Natural killer cell (primary cell): ENCODE data around the gene CHST4. TPM values are rescaled to one million over a fixed set of nuclear protein-coding genes. Genes with fewer than 3 reads are reported as not detected.

Experiments used
- ATAC-seq, 3 donors: fragments of 150-1000 bp in 2 of 3; fragments of 200-7000 bp in 1 of 3; cut with Tn5 transposase; 1 replicate in 1 of 3; 2 replicates in 2 of 3; pipeline ENCODE4 v1.10.0; 2021; ENCODE audit warnings: mild to moderate bottlenecking in 2 of 3, moderate library complexity in 2 of 3
- DNase-seq, 2 donors: peaks; one replicate each; pipeline versions ENCODE4 v3.0.0 to v3.0.0-alpha.2; 2013 to 2021; ENCODE audit warnings: mixed read lengths in 1 of 2
- H3K27ac ChIP-seq: one replicate; pipeline ENCODE4 v1.5.1; 2013; ENCODE audit warnings: mild to moderate bottlenecking, low read length
- H3K27me3 ChIP-seq: one replicate; pipeline ENCODE4 v1.6.1; 2013; ENCODE audit warnings: low read length; ENCODE audit not compliant: control insufficient read depth, insufficient read depth
- H3K36me3 ChIP-seq: one replicate; pipeline ENCODE4 v1.6.1; 2013; ENCODE audit warnings: low read length; ENCODE audit not compliant: control insufficient read depth, insufficient read depth
- H3K4me1 ChIP-seq: one replicate; pipeline ENCODE4 v1.6.1; 2013; ENCODE audit warnings: low read length; ENCODE audit not compliant: control insufficient read depth, insufficient read depth
- H3K4me3 ChIP-seq: one replicate; pipeline ENCODE4 v1.5.1; 2013; ENCODE audit warnings: low read length
- H3K9me3 ChIP-seq: one replicate; pipeline ENCODE4 v1.6.1; 2013; ENCODE audit warnings: low read length; ENCODE audit not compliant: control insufficient read depth, insufficient read depth
- H3K27ac Mint-ChIP-seq, 2 donors: one replicate each; pipeline ENCODE4 v1.8.0; 2022; ENCODE audit warnings: mild to moderate bottlenecking in 2 of 2, mixed read lengths in 2 of 2, moderate library complexity in 1 of 2
- H3K27me3 Mint-ChIP-seq, 2 donors: one replicate each; pipeline ENCODE4 v1.8.0; 2022; ENCODE audit warnings: low read depth in 2 of 2, mixed read lengths in 2 of 2
- H3K36me3 Mint-ChIP-seq: one replicate; pipeline ENCODE4 v1.8.0; 2022; ENCODE audit warnings: mixed read lengths
- H3K4me1 Mint-ChIP-seq, 2 donors: one replicate each; pipeline ENCODE4 v1.8.0; 2022; ENCODE audit warnings: mixed read lengths in 2 of 2
- H3K4me3 Mint-ChIP-seq: one replicate; pipeline ENCODE4 v1.8.0; 2022; ENCODE audit warnings: mild to moderate bottlenecking, moderate library complexity, mixed read lengths
- H3K9me3 Mint-ChIP-seq, 2 donors: one replicate each; pipeline ENCODE4 v1.8.0; 2022; ENCODE audit warnings: mixed read lengths in 2 of 2
- CTCF ChIP-seq: fragments of 200-600 bp; IDR thresholded peaks from one replicate; pipeline ENCODE4 v1.8.0; 2022; ENCODE audit warnings: antibody characterized with exemption
- WGBS: methylation state at CpG from one replicate; pipeline ENCODE4 v1.1.7; 2013; ENCODE audit warnings: missing lambda C conversion rate; ENCODE audit not compliant: insufficient coverage; 5-methylcytosine and 5-hydroxymethylcytosine counted together
- intact Hi-C: fragments of 100-400 bp; cut with micrococcal nuclease; formaldehyde crosslinking; loops from one replicate; pipeline ENCODE4 v1.14.2; 2022
- total RNA-seq, 4 donors: library from RNA; stranded (reverse); fragments of 120-200 nt in 1 of 4; gene quantifications; one replicate each; pipeline versions ENCODE4 v1.2.3 to v1.2.4, GENCODE V29; 2013 to 2022

The CHST4 gene
- total RNA-seq, 3 donors from 2014 or later (not counting 1 experiment from before 2014, with no cell fraction given), result not detected

- Mint-ChIP-seq H3K27ac (no peak overlapping the region), H3K4me1 (no peaks in the 10 kb centered on the region), H3K9me3 (no peaks in the 10 kb centered on the region), H3K36me3 (no peaks in the 10 kb centered on the region), H3K27me3 (peaks cover 16 to 21% of the 10 kb centered on the region in 2 donors), H3K4me3 (no peak overlapping the region)
- Histone ChIP-seq H3K36me3 (no peaks in the 10 kb centered on the region), H3K27me3 (no peaks in the 10 kb centered on the region), H3K27ac (no peak overlapping the region), H3K9me3 (no peaks in the 10 kb centered on the region), H3K4me3 (no peak overlapping the region), H3K4me1 (no peaks in the 10 kb centered on the region)
- TF ChIP-seq CTCF, result no peak
- DNase-seq (no peak), ATAC-seq (no peak)
- 89% methylated on average over 1 of the region's 1 CpG for WGBS
- intact Hi-C loops, result no loop called here
Measured at GRCh38 chr16:71528257-71528656, 2.0 kb downstream of the CHST4 start.

GRCh38 chr16:71528863-71529262, 2.6 kb downstream of the CHST4 start:
- H3K9me3 Mint-ChIP-seq, result no peaks in the 10 kb centered on the region
- Histone ChIP-seq H3K27me3 (no peaks in the 10 kb centered on the region), H3K4me1 (no peaks in the 10 kb centered on the region), H3K9me3 (no peaks in the 10 kb centered on the region), H3K27ac (no peak overlapping the region), H3K4me3 (no peak overlapping the region), H3K36me3 (no peaks in the 10 kb centered on the region)
- H3K4me1 Mint-ChIP-seq, result no peaks in the 10 kb centered on the region
- H3K36me3 Mint-ChIP-seq, result no peaks in the 10 kb centered on the region
- no peak overlapping the region for H3K4me3 Mint-ChIP-seq
- ATAC-seq (no peak), DNase-seq (no peak)
- intact Hi-C loops, result no loop called here
- H3K27ac Mint-ChIP-seq, result no peak overlapping the region
- WGBS, result 72% methylated on average over 4 of the region's 4 CpGs
- no peak for TF ChIP-seq CTCF
- peaks cover 16 to 21% of the 10 kb centered on the region in 2 donors for H3K27me3 Mint-ChIP-seq

GRCh38 chr16:71532366-71532765, 6.1 kb downstream of the CHST4 start:
- ATAC-seq, result no peak
- intact Hi-C loops, result no loop called here

More at GRCh38 chr16:71532366-71532765, 6.1 kb downstream of the CHST4 start:
- Histone ChIP-seq H3K4me3 (no peak overlapping the region), H3K9me3 (no peaks in the 10 kb centered on the region), H3K36me3 (no peaks in the 10 kb centered on the region), H3K27me3 (no peaks in the 10 kb centered on the region), H3K27ac (no peak overlapping the region), H3K4me1 (no peaks in the 10 kb centered on the region)
- WGBS, result 65% methylated on average over 2 of the region's 3 CpGs
- H3K9me3 Mint-ChIP-seq, result no peaks in the 10 kb centered on the region
- no peaks in the 10 kb centered on the region for H3K4me1 Mint-ChIP-seq
- H3K27me3 Mint-ChIP-seq, result peaks cover 7 to 8% of the 10 kb centered on the region in 2 donors
- no peak for TF ChIP-seq CTCF
- no peak overlapping the region for H3K4me3 Mint-ChIP-seq
- H3K27ac Mint-ChIP-seq, result no peak overlapping the region
- DNase-seq, result no peak
- H3K36me3 Mint-ChIP-seq, result no peaks in the 10 kb centered on the region
